NCI-H446 (cell line): Measurements from ENCODE around the gene PDXK.
A peak's percentile ranks its signal among the peaks of the same experiment; 100 is the strongest.

Experiments used
- DNase-seq, 2 experiments: peaks; one replicate each; lab custom pipeline; 2025; lab: John Stamatoyannopoulos, UW

PDXK gene

DNA sequence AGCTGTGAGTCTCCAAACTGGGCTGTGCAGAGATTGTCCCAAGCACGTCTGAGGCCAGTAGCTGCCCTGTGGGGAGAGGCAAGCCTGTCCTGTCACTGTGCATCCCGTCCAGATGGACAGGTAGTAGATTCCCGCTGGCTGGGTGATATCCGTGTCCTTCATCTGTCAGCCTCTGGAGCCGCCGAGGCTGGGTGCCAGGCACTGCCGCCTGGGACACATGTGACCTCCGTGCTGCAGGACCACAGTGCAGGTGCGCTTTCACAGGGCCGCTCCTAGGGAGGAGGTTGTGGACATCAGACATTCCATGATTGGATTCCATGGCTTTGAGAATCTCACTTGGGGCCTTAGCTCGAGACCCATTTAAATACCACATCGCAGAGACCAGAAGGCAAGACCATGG is 4.7 kb downstream of the PDXK start:
- no peak for DNase-seq

DNA sequence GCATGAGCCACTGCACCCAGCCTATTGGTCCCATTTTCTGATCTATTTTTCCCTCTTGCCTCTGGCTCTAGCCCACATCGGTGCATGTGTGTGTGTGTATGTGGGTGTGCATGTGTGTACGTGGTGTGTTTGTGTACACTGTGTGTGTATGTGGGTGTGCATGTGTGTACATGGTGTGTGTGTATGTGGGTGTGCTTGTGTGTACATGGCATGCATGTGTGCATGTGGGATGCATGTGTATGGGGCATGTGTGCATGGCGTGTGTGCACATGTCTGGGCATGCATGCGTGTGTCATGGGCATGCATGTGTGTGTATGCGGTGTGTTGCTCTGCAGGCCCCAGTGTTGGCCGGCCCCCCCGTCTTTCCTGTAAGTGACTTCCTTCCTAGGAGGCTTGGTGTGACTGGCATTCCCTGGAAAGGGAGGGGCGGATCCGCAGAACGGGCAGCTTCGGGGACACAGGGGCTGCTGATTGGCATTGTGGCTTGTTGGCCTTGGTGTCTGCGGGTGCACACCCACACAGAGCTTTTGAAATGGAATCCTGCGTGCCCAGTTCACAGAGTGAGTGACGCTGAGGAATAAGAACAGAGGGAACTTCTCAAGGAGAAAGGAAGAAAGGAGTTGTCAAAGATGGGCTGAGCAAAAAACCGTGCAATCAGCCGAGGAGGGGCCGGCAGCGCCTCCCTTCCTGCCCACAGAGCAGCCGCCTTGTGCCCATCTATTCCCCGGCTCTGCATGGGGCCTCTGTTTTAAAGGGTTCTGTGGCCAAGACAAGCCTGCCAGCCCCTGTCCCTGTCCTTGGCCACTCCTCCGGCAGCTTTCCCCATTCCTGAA is 8.0 kb downstream of the PDXK start:
- no peak for DNase-seq

- DNase-seq: peak in 1 of 2 experiments; percentile 49
Observed at GRCh38 chr21:43727519-43728153, 8.7 kb downstream of the PDXK start.

- no peak for DNase-seq
Observed at GRCh38 chr21:43728154-43728466, 9.2 kb downstream of the PDXK start.

DNA sequence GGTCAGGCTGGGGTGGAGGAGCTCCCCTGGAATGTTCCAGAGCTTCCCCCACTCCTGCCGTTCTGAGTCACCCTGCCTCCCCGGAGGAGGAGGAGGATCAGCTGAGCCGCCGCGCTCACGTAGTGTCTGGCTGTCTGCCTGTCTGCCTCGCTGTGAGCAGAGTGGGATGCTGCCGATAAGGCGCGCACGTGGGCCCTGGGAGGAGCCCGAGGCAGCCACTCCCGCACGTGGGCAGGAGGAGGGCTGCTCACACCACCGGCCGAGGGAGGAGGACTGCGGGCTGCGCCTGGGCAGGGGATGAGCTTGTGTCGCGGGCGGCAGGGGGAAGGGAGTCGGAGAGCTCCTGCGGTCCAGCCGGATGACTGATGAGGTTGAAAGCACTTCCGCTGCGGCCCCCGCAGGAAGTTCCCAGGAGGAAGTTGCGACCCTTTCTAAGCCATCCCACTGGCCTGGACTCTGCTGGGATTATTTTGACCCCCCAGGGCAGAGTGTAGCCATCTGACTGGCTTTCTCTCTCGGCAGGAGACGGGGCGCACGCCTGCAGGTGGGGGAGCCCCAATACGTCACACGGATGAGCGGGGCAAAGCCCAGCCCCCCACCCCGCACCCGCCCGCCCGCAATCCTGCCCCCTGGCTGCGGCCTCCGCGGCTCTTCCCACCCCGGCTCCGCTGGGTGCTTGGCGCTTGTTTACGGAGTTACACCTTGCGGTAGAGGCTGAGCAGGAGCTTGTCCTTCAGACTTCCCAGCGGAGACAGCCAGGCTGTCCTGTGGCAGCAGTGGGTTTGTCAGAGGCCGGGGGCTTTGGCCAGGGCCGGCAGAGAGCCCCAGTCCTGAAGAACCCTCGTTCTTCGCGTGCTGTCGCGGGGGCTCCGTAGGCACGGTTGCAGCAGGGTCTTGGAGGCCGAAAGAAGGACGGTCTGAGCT is 9.8 kb downstream of the PDXK start:
- DNase-seq: no peak

- DNase-seq: no peak
Observed at GRCh38 chr21:43731476-43731875, 12.5 kb downstream of the PDXK start.

DNA sequence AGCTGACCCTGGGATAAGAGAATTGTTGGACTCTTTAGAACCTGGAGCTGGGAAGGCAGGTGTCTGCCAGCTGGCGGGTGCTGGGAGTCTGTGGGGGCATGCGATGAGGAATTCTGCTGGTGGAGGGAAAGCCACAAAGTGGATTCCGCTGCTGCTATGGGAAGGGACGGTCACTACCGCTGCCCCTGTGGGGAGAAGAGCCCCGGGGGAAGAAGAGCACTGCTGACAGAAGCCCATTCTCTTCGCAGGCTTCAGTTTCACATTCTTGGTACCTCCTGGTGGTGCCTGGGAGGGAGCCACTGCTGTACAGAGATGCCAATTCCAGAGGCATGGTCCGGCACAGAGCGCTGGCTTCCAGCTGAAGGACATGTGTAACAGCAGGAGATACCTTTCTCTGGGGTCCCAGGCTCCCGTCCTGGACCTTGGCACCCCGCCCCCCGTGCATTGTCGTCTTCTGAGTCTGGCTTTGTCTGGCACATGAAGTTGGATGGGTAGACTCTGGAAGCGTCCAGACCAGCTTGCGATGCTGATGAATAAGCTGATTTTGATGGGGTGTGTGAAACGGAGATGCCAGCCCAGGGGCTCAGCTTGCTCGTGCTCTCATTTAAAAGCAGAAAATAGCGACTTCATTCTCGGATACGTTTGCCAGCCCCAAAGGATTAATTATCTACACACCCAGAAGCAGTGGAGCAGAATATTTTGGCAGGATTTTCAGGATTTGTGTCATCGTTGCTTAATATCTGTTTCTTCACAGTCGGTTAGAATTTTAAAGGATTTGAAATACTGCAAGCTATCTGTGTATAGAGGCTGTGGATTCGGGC is 13.2 kb downstream of the PDXK start:
- peak; percentile 89 to 91 for DNase-seq

DNA sequence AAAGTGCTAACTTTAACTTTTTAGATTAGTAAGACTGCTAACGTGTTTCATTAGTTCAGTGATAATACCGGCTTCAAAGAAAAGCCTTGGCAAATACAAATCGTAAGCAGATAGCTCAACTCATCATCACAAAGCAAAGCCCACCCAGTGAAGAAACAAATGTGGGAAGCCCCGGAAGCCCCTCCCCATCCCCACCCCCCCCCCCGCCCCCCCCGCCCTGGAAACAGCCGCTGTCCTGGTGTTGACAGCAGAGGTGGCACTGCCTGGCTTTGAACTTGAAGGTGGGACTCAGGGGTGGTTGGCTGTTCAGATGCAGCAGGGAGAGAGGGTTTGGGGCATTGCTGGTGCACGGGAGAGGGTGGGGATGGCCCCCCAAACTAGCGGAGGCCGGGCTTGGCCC is 14.1 kb downstream of the PDXK start:
- DNase-seq: no peak

DNA sequence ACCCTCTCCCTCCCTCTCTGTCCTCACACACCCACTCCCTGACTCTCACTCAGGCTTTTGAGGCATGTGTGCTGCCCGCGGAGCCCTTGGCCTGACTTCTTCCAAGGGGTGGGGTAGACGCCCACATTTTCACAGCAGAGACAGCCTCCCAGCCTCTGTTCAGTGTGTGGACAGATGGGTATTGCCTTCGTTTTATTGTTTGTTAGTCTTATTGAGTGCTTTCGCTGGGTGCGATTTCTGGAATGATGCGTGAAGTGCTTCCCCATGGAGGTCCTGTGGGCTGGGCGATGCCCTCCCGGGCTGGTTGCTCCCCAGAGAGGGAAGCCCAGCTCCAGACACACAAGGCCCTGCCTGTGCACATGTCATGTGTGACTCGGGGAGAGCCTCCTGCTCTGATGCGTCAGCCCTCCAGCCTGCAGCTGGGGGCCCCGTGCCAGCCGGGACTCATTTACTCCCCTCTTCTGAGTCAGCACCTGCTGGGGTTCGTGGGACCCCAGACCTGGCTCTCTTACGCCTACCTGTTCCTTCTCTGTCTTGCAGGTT is 14.7 kb downstream of the PDXK start:
- DNase-seq: peak in 1 of 2 experiments; percentile 45

DNA sequence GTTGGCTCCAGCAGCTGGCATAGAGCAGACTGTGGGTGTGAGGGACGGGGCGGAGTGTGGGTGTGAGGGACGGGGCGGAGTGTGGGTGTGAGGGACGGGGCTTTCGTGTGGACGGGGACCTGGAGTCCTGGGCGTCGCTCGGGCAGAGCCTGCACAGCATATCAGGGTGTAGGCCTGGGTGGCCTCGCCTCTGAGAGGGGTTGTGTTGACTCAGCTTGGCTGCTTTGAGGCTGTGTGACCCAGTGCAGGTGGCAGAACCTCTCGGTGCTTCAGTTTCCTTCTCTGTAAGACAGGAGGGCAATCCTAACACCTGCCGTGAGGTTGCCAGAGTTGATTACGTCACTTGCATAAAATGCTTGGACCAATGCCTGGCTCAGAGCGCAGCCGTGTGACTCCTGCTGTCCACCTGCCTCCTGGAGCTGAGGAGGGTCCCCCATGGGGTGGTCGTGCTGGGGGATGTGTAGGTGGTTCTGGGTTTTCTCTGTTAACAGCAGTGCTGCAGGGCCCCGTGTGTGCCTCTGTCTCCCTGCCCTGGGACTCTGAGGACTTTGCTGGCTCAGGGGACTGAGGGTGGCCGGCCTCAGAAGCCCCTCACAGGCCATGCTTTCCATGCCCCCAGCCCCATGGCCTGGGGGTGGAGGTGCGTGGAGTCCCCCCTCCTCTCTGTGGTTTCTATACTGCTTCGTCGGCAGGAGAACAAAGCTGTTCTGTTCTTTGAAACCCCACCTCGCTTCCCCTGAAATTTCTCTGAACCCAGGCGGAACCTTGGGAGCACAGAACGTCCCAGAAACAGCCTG is 15.4 kb downstream of the PDXK start:
- no peak for DNase-seq

- DNase-seq: no peak
Observed at GRCh38 chr21:43734928-43735229, 15.9 kb downstream of the PDXK start.

- DNase-seq: no peak
Observed at GRCh38 chr21:43735236-43736091, 16.5 kb downstream of the PDXK start.

- no peak for DNase-seq
Observed at GRCh38 chr21:43736224-43736883, 17.4 kb downstream of the PDXK start.

- DNase-seq: no peak
Observed at GRCh38 chr21:43737158-43737950, 18.4 kb downstream of the PDXK start.

- no peak for DNase-seq
Observed at GRCh38 chr21:43739621-43740435, 20.9 kb downstream of the PDXK start.

DNA sequence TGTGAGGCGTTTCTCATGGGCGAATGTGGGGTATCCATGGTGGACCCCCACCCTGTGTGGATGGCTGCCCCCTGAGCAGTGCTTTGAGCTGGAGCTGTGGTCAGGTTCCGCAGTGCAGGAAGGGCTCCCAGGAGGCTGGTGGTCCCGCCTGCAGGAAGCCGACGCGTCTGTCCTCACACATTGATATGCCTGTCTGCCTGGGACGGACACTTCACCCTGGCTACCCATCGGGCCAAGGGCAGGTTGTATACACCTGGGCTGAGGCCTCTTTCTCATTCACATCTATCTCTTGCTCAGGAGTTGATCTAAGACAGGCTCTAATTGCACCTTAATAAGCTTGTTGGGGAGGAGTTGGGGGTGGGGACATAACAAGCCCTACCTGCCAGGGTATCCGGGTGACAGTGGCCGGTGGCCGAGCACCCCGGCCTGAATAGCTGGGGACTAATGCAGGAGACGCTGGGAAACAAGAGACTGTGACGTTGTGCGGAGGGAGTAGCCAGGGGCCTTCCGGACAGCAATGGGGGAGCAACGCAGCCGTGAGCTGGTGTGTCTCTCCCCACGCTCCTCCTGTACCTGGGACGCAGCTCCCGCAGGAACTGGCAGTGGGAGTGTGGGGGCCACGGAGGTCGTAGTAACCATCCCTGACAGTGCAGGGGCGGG is 21.7 kb downstream of the PDXK start:
- DNase-seq: no peak
